ENCODE data around the gene OR5D13. TPM values are rescaled to one million over a fixed set of nuclear protein-coding genes. Genes with fewer than 3 reads are reported as not detected.

The OR5D13 gene, protein sequence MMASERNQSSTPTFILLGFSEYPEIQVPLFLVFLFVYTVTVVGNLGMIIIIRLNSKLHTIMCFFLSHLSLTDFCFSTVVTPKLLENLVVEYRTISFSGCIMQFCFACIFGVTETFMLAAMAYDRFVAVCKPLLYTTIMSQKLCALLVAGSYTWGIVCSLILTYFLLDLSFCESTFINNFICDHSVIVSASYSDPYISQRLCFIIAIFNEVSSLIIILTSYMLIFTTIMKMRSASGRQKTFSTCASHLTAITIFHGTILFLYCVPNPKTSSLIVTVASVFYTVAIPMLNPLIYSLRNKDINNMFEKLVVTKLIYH
- total RNA-seq (not detected), polyA plus RNA-seq (not detected)
- long read RNA-seq, donor 1 = 0 reads
- long read RNA-seq, donor 2 = 0 reads

DNA sequence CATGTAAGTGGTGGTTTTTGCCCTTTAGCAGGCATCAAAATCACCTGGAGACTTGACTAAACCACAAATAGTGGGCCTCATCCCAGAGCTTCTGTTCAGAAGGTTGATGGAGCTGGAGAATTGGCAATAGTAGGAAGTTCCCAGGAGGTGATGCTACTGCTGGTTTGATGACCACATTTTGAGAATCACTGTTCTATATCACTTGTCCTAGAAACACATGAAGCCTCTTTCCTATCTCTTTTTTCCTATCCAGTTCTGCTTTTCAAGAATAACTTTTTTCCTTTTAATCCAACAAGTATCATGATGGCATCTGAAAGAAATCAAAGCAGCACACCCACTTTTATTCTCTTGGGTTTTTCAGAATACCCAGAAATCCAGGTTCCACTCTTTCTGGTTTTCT is at the start of gene OR5D13:
Gene OR5D13, plus strand, starts transcription at position 301 of the 400 bp plus-strand sequence. Its CDS starts 0 bp downstream, at position 301.
- intact Hi-C loops (cut with DNase I) = no loop called here
- no peak for ATAC-seq (ENCODE audit: low FRiP score)
- no peak within 1 kb of the TSS for H3K4me3 ChIP-seq (ENCODE audit: low read length in 2 of 2)
- H3K9me3 ChIP-seq (ENCODE audit: control insufficient read depth, low read length) = no peaks in the 10 kb centered on the region
- no peak within 1 kb of the TSS for H3K27ac ChIP-seq (ENCODE audit: low read depth in 1 of 2, low read length in 2 of 2)
- no peak for DNase-seq
- H3K27me3 ChIP-seq (ENCODE audit: control insufficient read depth in 1 of 2, insufficient read depth in 2 of 2, low read length in 1 of 2) = no peaks in the 10 kb centered on the region
- no peaks in the 10 kb centered on the region for H3K4me1 ChIP-seq (ENCODE audit: control insufficient read depth in 1 of 2, insufficient read depth in 2 of 2, low read length in 2 of 2)
- H3K36me3 ChIP-seq (ENCODE audit: control insufficient read depth in 1 of 2, insufficient read depth in 2 of 2, low read length in 1 of 2) = no peaks in the 10 kb centered on the region

GRCh38 chr11:55726715-55727324 is 46.4 kb upstream of the OR5D13 start:
- intact Hi-C loops (cut with DNase I) = no loop called here
- ATAC-seq (ENCODE audit: low FRiP score) = no peak
- no peak overlapping the region for H3K4me3 ChIP-seq (ENCODE audit: low read length in 2 of 2)
- H3K27me3 ChIP-seq (ENCODE audit: control insufficient read depth in 1 of 2, insufficient read depth in 2 of 2, low read length in 1 of 2) = no peaks in the 10 kb centered on the region
- 20 to 22% methylated on average over 5 of the region's 5 CpGs for whole genome bisulfite sequencing, 2 donors
- H3K4me1 ChIP-seq (ENCODE audit: control insufficient read depth in 1 of 2, insufficient read depth in 2 of 2, low read length in 2 of 2) = no peaks in the 10 kb centered on the region
- DNase-seq = no peak
- no peaks in the 10 kb centered on the region for H3K9me3 ChIP-seq (ENCODE audit: control insufficient read depth, low read length)
- no peaks in the 10 kb centered on the region for H3K36me3 ChIP-seq (ENCODE audit: control insufficient read depth in 1 of 2, insufficient read depth in 2 of 2, low read length in 1 of 2)
- no peak overlapping the region for H3K27ac ChIP-seq (ENCODE audit: low read depth in 1 of 2, low read length in 2 of 2)

- 51 to 57% methylated on average over 3 of the region's 3 CpGs for WGBS, 2 donors
- Histone ChIP-seq H3K4me3 (ENCODE audit: low read length in 2 of 2) (no peak overlapping the region), H3K27ac (ENCODE audit: low read depth in 1 of 2, low read length in 2 of 2) (no peak overlapping the region), H3K27me3 (ENCODE audit: control insufficient read depth in 1 of 2, insufficient read depth in 2 of 2, low read length in 1 of 2) (no peaks in the 10 kb centered on the region), H3K36me3 (ENCODE audit: control insufficient read depth in 1 of 2, insufficient read depth in 2 of 2, low read length in 1 of 2) (no peaks in the 10 kb centered on the region), H3K4me1 (ENCODE audit: control insufficient read depth in 1 of 2, insufficient read depth in 2 of 2, low read length in 2 of 2) (no peaks in the 10 kb centered on the region), H3K9me3 (ENCODE audit: control insufficient read depth, low read length) (no peaks in the 10 kb centered on the region)
- DNase-seq (no peak), ATAC-seq (ENCODE audit: low FRiP score) (no peak)
- intact Hi-C loops (cut with DNase I) = no loop called here
Observed at GRCh38 chr11:55732936-55733335, 40.3 kb upstream of the OR5D13 start.

DNA sequence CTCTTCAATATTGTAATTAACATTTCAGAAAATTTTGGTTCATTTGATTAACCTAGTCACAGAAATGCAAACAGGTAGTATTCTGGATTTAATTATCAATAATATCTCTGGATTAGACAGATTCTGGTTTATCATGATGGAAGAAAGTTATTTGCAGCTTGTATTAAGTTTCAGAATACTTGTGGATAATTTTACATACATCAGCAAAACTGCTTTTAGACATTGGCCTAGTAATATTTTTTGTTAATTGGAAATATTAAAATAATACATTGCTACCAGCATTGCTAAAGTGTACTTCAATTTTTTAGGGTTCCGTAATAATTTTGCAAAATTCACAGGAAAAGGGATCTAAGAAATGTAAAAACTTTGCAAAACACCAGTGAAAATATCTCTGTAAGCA is 18.4 kb downstream of the OR5D13 start:
- DNase-seq (no peak), ATAC-seq (ENCODE audit: low FRiP score) (no peak)
- 86 to 88% methylated on average over 1 of the region's 1 CpG for WGBS, 2 donors
- Histone ChIP-seq H3K9me3 (ENCODE audit: control insufficient read depth, low read length) (no peaks in the 10 kb centered on the region), H3K4me3 (ENCODE audit: low read length in 2 of 2) (no peak overlapping the region), H3K27me3 (ENCODE audit: control insufficient read depth in 1 of 2, insufficient read depth in 2 of 2, low read length in 1 of 2) (no peaks in the 10 kb centered on the region), H3K27ac (ENCODE audit: low read depth in 1 of 2, low read length in 2 of 2) (no peak overlapping the region), H3K36me3 (ENCODE audit: control insufficient read depth in 1 of 2, insufficient read depth in 2 of 2, low read length in 1 of 2) (no peaks in the 10 kb centered on the region), H3K4me1 (ENCODE audit: control insufficient read depth in 1 of 2, insufficient read depth in 2 of 2, low read length in 2 of 2) (no peaks in the 10 kb centered on the region)
- intact Hi-C loops (cut with DNase I) = no loop called here

GRCh38 chr11:55793321-55793720 is 20.1 kb downstream of the OR5D13 start:
- ATAC-seq (ENCODE audit: low FRiP score) (no peak), DNase-seq (no peak)
- intact Hi-C loops (cut with DNase I) = no loop called here
- no peak overlapping the region for H3K4me3 ChIP-seq (ENCODE audit: low read length in 2 of 2)
- H3K36me3 ChIP-seq (ENCODE audit: control insufficient read depth in 1 of 2, insufficient read depth in 2 of 2, low read length in 1 of 2) = no peaks in the 10 kb centered on the region
- no peaks in the 10 kb centered on the region for H3K4me1 ChIP-seq (ENCODE audit: control insufficient read depth in 1 of 2, insufficient read depth in 2 of 2, low read length in 2 of 2)
- H3K27ac ChIP-seq (ENCODE audit: low read depth in 1 of 2, low read length in 2 of 2) = no peak overlapping the region
- no peaks in the 10 kb centered on the region for H3K27me3 ChIP-seq (ENCODE audit: control insufficient read depth in 1 of 2, insufficient read depth in 2 of 2, low read length in 1 of 2)
- no peaks in the 10 kb centered on the region for H3K9me3 ChIP-seq (ENCODE audit: control insufficient read depth, low read length)
- 43 to 56% methylated on average over 2 of the region's 2 CpGs for WGBS, 2 donors

DNA sequence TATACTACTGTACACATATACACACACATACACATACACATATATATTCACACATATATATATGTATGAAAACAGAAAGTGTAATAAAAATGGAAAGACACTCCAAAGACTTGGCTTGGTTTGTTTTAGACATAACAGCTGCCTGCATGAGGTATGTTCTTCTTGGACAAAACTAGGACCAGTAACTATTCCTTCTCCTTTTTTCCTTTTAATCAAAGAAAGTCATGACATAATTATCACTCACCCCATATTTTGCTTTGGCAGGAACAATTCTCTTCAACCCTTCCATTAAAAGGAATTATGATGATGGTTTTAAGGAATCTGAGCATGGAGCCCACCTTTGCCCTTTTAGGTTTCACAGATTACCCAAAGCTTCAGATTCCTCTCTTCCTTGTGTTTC is 22.0 kb downstream of the OR5D13 start, which contains the start of gene OR5D14:
Gene OR5D14, plus strand, starts transcription at position 301 of the 400 bp plus-strand sequence. Its CDS starts 0 bp downstream, at position 301.
- Histone ChIP-seq H3K9me3 (ENCODE audit: control insufficient read depth, low read length) (no peaks in the 10 kb centered on the region), H3K4me1 (ENCODE audit: control insufficient read depth in 1 of 2, insufficient read depth in 2 of 2, low read length in 2 of 2) (no peaks in the 10 kb centered on the region), H3K36me3 (ENCODE audit: control insufficient read depth in 1 of 2, insufficient read depth in 2 of 2, low read length in 1 of 2) (no peaks in the 10 kb centered on the region), H3K27me3 (ENCODE audit: control insufficient read depth in 1 of 2, insufficient read depth in 2 of 2, low read length in 1 of 2) (no peaks in the 10 kb centered on the region), H3K4me3 (ENCODE audit: low read length in 2 of 2) (no peak within 1 kb of the TSS), H3K27ac (ENCODE audit: low read depth in 1 of 2, low read length in 2 of 2) (no peak within 1 kb of the TSS)
- intact Hi-C loops (cut with DNase I) = no loop called here
- ATAC-seq (ENCODE audit: low FRiP score) = no peak
- DNase-seq = no peak

GRCh38 chr11:55806248-55806647 is 33.0 kb downstream of the OR5D13 start:
- 85 to 95% methylated on average over 1 of the region's 1 CpG for WGBS, 2 donors
- intact Hi-C loops (cut with DNase I) = no loop called here
- Histone ChIP-seq H3K9me3 (ENCODE audit: control insufficient read depth, low read length) (no peaks in the 10 kb centered on the region), H3K36me3 (ENCODE audit: control insufficient read depth in 1 of 2, insufficient read depth in 2 of 2, low read length in 1 of 2) (no peaks in the 10 kb centered on the region), H3K27ac (ENCODE audit: low read depth in 1 of 2, low read length in 2 of 2) (no peak overlapping the region), H3K27me3 (ENCODE audit: control insufficient read depth in 1 of 2, insufficient read depth in 2 of 2, low read length in 1 of 2) (no peaks in the 10 kb centered on the region), H3K4me3 (ENCODE audit: low read length in 2 of 2) (no peak overlapping the region), H3K4me1 (ENCODE audit: control insufficient read depth in 1 of 2, insufficient read depth in 2 of 2, low read length in 2 of 2) (no peaks in the 10 kb centered on the region)
- DNase-seq (no peak), ATAC-seq (ENCODE audit: low FRiP score) (no peak)

DNA sequence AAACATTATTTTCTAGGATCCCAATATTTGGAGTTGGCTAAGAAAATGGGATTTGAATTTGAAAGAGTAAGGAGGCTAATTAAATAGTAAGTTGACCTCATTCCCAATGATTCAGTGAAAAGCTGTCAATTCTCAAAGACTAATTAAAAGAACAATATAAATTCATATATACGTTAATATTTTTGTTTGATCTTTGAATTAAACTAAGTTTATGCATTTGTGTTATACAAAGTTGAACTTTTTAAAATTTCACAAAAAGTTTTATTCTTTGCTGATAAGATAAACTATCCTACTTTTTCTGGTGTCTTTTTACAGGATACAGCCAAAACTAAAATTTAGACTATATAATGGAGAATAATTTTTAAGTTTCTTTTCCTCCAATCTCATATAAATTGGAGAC is 37.8 kb downstream of the OR5D13 start, which contains the start of gene OR5L1:
Gene OR5L1, plus strand, starts transcription at position 301 of the 400 bp plus-strand sequence. CDS start 100 bp downstream, outside the sequence.
- Histone ChIP-seq H3K27me3 (ENCODE audit: control insufficient read depth in 1 of 2, insufficient read depth in 2 of 2, low read length in 1 of 2) (no peaks in the 10 kb centered on the region), H3K36me3 (ENCODE audit: control insufficient read depth in 1 of 2, insufficient read depth in 2 of 2, low read length in 1 of 2) (no peaks in the 10 kb centered on the region), H3K4me3 (ENCODE audit: low read length in 2 of 2) (no peak within 1 kb of the TSS), H3K27ac (ENCODE audit: low read depth in 1 of 2, low read length in 2 of 2) (no peak within 1 kb of the TSS), H3K4me1 (ENCODE audit: control insufficient read depth in 1 of 2, insufficient read depth in 2 of 2, low read length in 2 of 2) (no peaks in the 10 kb centered on the region), H3K9me3 (ENCODE audit: control insufficient read depth, low read length) (no peaks in the 10 kb centered on the region)
- intact Hi-C loops (cut with DNase I) = no loop called here
- no peak for DNase-seq
- no peak for ATAC-seq (ENCODE audit: low FRiP score)
- 87 to 94% methylated on average over 1 of the region's 1 CpG for WGBS, 2 donors

- Histone ChIP-seq H3K27me3 (ENCODE audit: control insufficient read depth in 1 of 2, insufficient read depth in 2 of 2, low read length in 1 of 2) (no peaks in the 10 kb centered on the region), H3K36me3 (ENCODE audit: control insufficient read depth in 1 of 2, insufficient read depth in 2 of 2, low read length in 1 of 2) (no peaks in the 10 kb centered on the region), H3K27ac (ENCODE audit: low read depth in 1 of 2, low read length in 2 of 2) (no peak within 1 kb of the TSS), H3K9me3 (ENCODE audit: control insufficient read depth, low read length) (no peaks in the 10 kb centered on the region), H3K4me1 (ENCODE audit: control insufficient read depth in 1 of 2, insufficient read depth in 2 of 2, low read length in 2 of 2) (no peaks in the 10 kb centered on the region), H3K4me3 (ENCODE audit: low read length in 2 of 2) (no peak within 1 kb of the TSS)
- intact Hi-C loops (cut with DNase I) = no loop called here
- WGBS, 2 donors = 80 to 82% methylated on average over 5 of the region's 5 CpGs
- no peak for DNase-seq
- ATAC-seq (ENCODE audit: low FRiP score) = no peak
Observed at GRCh38 chr11:55819330-55819729, 46.1 kb downstream of the OR5D13 start, which contains the start of gene OR5D18. TSS of gene OR5D18 (plus strand) at chr11:55819630. CDS start at chr11:55819630, 0 bp downstream.
